SKM-1 treated with dmso at 0.1 percent for 144 hours (cell line): ENCODE data around the gene CALU.
A peak's percentile ranks its signal among the peaks of the same experiment; 100 is the strongest.

Experiments used
- DNase-seq: peaks from one replicate; lab custom pipeline; 2025; ENCODE audit not compliant: unreplicated experiment; lab: John Stamatoyannopoulos, UW

The CALU gene

DNA sequence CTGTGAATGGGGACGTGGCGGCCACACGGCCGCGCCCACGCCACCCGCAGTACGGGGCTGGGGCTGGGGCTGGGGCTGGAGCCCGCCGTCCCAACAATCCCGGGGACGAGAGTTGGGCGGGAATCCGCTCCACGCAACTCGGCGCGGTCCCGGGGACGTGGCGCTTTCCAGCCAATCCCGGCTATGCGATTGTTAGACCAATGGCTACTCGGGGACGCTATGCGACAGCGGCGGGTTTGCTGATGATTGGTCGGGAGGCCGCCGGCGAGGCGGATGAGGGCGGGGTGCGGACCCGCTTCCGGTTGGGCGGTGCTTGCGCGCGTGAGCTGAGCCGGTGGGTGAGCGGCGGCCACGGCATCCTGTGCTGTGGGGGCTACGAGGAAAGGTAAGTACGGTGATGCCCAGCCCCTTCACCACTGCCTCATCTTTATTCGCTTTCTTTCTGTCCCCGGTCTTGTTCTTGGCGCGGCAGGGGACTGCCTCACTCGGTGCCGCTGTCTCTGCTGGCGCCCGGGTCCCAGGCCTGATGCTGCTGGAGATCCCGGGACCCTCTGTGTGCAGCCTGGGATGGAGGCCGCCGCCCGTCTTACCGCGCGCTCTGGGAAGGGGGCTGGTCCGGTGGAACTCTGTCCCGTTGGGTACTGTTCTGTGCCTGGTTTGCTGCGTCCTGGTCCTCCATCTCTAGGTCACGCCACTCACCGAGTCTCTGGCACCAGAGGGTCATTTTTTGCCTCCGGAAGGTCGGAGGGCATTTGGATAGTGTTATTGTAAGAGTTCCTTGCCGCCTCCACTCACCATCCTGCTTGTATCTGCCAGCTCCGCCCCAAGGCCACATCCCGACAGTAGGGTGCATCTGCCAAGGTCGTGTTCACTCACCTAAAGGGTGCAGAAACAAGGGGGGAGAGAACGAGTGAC is at the start of gene CALU:
Gene CALU, plus strand, starts transcription at position 312 of the 915 bp plus-strand sequence. CDS start 9,225 bp downstream, outside the sequence.
- DNase-seq = peak; percentile 92

GRCh38 chr7:128691227-128691626 is 47.9 kb upstream of the CALU start:
- DNase-seq = no peak

DNA sequence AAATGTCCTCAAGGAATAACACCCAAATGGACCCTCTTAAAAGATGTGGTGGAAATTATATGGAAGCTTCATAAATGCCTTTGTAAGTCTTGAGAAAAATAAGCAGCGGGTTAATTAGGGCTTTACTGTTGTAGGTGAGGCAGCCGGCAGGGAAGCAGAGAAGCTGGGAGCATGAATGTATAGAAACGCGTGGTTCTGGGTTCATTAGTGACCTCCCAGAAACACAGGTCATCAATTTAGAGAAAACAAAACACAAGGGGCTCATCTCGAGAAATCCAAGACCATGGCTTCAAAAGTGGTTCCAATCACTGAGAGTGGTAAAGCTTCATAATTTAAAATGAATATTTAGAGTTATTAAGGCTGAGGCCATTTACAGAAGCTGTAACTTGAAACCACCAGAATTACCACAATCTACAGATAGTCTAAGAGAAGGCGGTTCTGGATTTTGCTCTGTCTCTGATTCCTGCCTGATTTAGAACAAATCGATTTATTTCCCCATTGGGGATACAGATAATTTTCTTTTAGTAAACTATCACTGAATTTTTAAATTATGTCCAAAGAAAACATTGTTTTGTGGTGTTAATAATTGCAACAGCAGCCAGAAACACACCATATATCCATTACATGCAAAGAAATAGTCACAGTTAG is 46.4 kb upstream of the CALU start:
- DNase-seq = no peak

GRCh38 chr7:128693373-128694015 is 45.7 kb upstream of the CALU start:
- no peak for DNase-seq

DNA sequence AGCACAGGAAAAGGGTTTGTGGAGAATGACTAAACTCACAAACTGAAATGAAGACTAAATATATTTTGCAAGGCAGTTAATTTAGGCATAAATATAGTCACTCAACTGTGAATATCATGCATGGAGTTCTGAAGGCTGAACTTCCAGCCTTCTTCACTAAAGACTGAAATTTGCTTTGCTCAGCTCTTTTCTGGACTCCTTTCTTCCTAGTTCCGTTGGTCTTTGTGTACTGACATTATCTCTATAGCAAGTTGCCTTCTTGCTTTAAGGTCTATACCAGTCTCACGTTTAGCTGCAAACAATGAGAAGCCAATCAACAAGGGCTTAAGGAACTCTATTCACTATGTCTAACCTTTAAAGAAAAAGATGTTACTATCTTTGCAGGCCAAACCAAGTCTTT is 44.4 kb upstream of the CALU start:
- DNase-seq = no peak

DNA sequence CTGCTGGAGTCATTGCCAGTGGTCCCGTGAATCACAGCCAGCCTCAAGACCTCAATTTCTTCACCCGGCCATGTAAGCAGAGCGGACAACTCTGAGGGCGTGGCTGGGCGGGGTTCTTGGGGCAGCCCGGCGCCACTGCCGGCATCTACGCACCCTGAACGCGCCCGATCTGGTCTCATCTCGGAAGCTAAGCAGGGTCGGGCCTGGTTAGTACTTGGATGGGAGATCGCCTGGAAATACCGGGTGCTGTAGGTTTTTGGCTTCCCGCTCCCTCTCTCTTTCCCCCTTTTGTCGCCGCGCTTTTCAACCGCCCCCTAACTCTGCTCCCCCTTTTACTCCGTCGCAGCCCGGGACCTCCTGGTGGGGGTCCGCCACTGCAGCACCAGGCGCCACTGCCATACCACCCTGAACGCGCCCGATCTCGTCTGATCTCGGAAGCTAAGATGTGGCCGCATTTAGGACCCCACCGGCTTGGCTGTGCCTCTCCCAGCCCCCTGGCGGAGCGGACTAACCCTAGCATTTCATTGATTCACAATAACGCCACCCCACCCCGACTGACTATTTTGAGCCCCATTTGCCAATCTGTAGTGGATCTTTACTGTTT is 41.8 kb upstream of the CALU start:
- no peak for DNase-seq

- no peak for DNase-seq
Observed at GRCh38 chr7:128699196-128699712, 39.9 kb upstream of the CALU start.

DNA sequence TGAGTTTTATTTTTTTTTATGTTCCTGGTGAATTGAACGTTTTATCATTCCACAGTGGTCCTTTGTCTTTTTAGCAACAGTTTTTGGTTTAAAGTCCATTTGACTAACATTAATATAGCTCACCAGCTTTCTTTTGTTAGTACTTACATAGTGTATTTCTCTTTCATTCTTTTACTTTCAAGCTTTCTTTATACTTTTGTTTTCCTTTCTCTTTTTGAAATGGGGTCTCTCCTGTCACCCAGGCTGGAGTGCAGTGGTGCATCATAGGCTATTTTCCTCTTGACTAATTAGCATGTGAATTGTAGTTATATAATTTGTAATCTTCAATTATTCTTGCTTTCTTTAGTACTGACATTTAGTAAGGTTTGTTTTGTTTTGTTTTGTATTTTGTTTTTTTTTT is 39.3 kb upstream of the CALU start:
- no peak for DNase-seq

- no peak for DNase-seq
Observed at GRCh38 chr7:128701062-128701785, 37.9 kb upstream of the CALU start.

GRCh38 chr7:128703609-128704241 is 35.4 kb upstream of the CALU start:
- DNase-seq = no peak

- no peak for DNase-seq
Observed at GRCh38 chr7:128705891-128706333, 33.2 kb upstream of the CALU start.

DNA sequence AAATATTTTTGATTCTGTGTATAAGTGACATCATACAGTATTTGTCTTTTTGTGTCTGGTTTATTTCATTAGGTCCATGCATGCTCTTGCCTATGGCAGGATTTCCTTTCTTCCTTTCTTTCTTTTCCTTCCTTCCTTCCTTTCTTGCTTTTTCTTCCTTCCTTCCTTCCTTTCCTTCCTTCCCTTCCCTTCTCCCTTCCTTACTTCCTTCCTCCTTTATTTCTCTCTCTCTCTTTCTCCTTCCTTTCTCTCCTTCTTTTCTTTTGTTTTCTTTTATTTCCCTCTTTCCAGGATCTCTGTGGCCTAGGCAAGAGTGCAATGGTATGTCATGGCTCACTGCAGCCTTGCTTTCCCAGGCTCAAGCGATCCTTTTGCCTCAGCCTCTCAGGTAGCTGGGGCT is 31.4 kb upstream of the CALU start:
- no peak for DNase-seq

DNA sequence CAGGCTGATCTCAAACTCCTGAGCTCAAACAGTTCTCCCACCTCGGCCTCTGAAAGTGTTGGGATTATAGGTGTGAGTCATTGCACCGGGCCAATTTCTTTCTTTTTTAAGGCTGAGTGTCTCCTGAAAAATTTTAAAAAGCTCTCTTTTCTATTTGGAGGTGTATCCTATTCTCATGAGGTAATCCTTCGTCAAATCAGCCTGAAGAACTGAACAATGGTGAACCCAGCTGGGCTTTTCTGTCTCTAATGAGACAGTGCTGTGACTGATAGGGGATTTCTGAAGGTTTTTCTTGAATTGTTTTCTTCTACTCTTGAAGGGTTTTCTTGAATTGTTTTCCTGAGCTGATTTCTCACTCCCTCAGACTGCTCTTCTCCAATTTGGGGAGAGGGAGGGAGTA is 30.9 kb upstream of the CALU start:
- no peak for DNase-seq

DNA sequence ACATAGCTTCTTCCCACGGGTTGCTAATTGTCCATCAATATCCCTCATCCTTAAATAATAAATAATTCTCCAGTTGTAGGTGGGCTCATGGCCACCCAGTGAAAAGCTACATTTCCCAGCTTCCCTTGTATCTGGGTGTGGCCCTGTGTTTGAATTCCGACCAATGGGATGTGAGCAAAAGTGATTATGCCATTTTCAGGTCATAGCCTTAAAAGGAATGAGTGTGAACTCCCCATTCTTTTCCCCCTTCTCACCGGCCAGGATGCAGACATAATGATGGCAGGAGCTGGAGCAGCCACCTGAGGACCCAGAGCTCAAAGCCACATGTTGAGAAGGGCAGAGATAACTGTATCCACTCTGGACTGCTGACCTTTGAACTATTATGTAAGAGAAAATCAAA is 30.3 kb upstream of the CALU start:
- no peak for DNase-seq

DNA sequence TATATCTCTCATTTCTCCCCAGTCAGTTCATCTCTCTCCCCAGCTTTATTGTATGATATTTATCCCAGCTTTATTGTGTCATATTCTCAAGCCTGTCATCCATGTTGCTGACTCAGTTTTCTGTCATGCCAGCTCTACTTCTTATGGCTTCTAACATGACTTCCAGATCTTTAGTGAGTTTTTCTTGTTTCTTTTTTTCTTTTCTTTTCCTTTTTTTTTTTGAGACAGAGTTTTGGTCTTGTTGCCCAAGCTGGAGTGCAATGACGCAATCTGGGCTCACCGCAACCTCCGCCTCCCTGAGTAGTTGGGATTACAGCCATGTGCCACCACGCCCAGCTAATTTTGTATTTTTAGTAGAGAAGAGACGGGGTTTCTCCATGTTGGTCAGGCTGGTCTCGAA is 28.7 kb upstream of the CALU start:
- peak; percentile 64 for DNase-seq

DNA sequence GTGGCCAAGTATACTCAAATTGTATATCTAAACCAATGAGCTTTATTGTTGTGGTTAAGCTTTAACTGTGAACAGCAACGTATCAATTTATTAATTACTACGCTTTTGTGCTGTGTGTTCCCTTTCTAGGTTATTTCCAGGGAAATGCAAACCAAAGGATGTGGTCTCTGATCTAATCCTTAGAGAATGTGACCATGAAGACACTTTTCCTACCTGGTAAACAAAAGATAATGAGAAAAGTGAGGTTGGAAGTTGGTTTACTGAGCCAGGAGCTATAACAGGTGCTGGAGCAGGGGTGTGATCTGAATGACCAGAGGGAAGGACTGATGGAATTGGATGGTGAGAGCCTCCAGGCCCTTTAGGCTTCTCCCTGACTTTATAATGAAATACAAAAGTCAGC is 25.4 kb upstream of the CALU start:
- DNase-seq = no peak

- no peak for DNase-seq
Observed at GRCh38 chr7:128714701-128715495, 24.3 kb upstream of the CALU start.

- DNase-seq = no peak
Observed at GRCh38 chr7:128718967-128719642, 20.1 kb upstream of the CALU start.

- DNase-seq = no peak
Observed at GRCh38 chr7:128721376-128721775, 17.8 kb upstream of the CALU start.
